ENCODE results near the gene IPO4.

Gene IPO4

GRCh38 chr14:24194186-24194872, 5.7 kb upstream of the IPO4 start:
- DNase-seq, result no peak

GRCh38 chr14:24192933-24193332, 4.3 kb upstream of the IPO4 start:
- no peak for DNase-seq

- DNase-seq, result no peak
Measured at GRCh38 chr14:24190416-24190815, 1.8 kb upstream of the IPO4 start.

GRCh38 chr14:24189460-24189859, 844 bp upstream of the IPO4 start:
- no peak for DNase-seq

- no peak for DNase-seq
Measured at GRCh38 chr14:24189059-24189375, 401 bp upstream of the IPO4 start.

- no peak for DNase-seq
Measured at GRCh38 chr14:24187539-24187915, 1.1 kb downstream of the IPO4 start.

GRCh38 chr14:24186831-24187538, 1.6 kb downstream of the IPO4 start:
- no peak for DNase-seq

- no peak for DNase-seq
Measured at GRCh38 chr14:24185741-24186140, 2.9 kb downstream of the IPO4 start.

GRCh38 chr14:24185026-24185425, 3.6 kb downstream of the IPO4 start:
- DNase-seq, result no peak

- DNase-seq, result no peak
Measured at GRCh38 chr14:24184104-24184970, 4.3 kb downstream of the IPO4 start.

GRCh38 chr14:24183014-24183481, 5.6 kb downstream of the IPO4 start:
- no peak for DNase-seq

- DNase-seq, result no peak
Measured at GRCh38 chr14:24182110-24182882, 6.3 kb downstream of the IPO4 start.

- no peak for DNase-seq
Measured at GRCh38 chr14:24181371-24182077, 7.1 kb downstream of the IPO4 start.

GRCh38 chr14:24179961-24180796, 8.4 kb downstream of the IPO4 start:
- DNase-seq, result no peak

GRCh38 chr14:24179294-24179960, 9.2 kb downstream of the IPO4 start:
- DNase-seq, result no peak

GRCh38 chr14:24178399-24179178, 10.0 kb downstream of the IPO4 start:
- no peak for DNase-seq

GRCh38 chr14:24177891-24178290, 10.7 kb downstream of the IPO4 start:
- no peak for DNase-seq

- DNase-seq, result no peak
Measured at GRCh38 chr14:24177041-24177825, 11.4 kb downstream of the IPO4 start.

GRCh38 chr14:24176599-24176998, 12.0 kb downstream of the IPO4 start:
- no peak for DNase-seq

Measured in CD4-positive, alpha-beta T cell treated with Interleukin-4 for 4 hours (primary cell).